Ishikawa (cell line): ENCODE results near the gene EFHD2.

Source experiments
- EGR1 ChIP-seq: IDR thresholded peaks from 2 replicates; pipeline ENCODE4 v1.6.1; 2012
- EP300 ChIP-seq: IDR thresholded peaks from 2 replicates; pipeline ENCODE4 v1.6.1; 2012; ENCODE audit warnings: borderline replicate concordance
- FOXM1 ChIP-seq: IDR thresholded peaks from 2 replicates; pipeline ENCODE4 v1.6.1; 2012; ENCODE audit warnings: low read depth, borderline replicate concordance
- NFIC ChIP-seq: IDR thresholded peaks from 2 replicates; pipeline ENCODE4 v1.6.1; 2012
- TF ChIP-seq, protein P1 (sequence below): IDR thresholded peaks from 2 replicates; pipeline ENCODE4 v1.6.1; 2012; ENCODE audit warnings: low read depth, mild to moderate bottlenecking
- TF ChIP-seq, protein P2 (sequence below): IDR thresholded peaks from 2 replicates; pipeline ENCODE4 v1.6.1; 2012
- TF ChIP-seq, protein P3 (sequence below): IDR thresholded peaks from 2 replicates; pipeline ENCODE4 v1.6.1; 2012

DNA sequence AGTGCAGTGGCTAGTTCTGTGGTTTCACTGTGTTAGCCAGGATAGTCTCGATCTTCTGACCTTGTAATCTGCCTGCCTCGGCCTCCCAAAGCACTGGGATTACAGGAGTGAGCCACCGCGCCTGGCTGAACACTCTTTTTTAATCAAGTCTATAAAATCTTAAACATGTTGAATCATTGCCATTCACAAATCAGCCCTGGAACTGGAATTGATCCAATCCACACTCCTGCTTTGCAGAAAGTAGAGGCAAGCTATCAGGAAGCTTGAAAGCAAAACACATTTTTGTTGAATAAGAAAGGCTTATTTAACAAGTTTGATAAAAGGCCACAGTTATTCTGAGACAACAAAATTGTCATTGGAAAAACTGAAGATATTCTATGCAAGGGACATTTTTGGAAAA lies 18.3 kb upstream of the EFHD2 start:
- TF ChIP-seq EP300: no peak
- TF ChIP-seq EGR1: no peak
- no peak for TF ChIP-seq FOXM1
- TF ChIP-seq, protein P1, sequence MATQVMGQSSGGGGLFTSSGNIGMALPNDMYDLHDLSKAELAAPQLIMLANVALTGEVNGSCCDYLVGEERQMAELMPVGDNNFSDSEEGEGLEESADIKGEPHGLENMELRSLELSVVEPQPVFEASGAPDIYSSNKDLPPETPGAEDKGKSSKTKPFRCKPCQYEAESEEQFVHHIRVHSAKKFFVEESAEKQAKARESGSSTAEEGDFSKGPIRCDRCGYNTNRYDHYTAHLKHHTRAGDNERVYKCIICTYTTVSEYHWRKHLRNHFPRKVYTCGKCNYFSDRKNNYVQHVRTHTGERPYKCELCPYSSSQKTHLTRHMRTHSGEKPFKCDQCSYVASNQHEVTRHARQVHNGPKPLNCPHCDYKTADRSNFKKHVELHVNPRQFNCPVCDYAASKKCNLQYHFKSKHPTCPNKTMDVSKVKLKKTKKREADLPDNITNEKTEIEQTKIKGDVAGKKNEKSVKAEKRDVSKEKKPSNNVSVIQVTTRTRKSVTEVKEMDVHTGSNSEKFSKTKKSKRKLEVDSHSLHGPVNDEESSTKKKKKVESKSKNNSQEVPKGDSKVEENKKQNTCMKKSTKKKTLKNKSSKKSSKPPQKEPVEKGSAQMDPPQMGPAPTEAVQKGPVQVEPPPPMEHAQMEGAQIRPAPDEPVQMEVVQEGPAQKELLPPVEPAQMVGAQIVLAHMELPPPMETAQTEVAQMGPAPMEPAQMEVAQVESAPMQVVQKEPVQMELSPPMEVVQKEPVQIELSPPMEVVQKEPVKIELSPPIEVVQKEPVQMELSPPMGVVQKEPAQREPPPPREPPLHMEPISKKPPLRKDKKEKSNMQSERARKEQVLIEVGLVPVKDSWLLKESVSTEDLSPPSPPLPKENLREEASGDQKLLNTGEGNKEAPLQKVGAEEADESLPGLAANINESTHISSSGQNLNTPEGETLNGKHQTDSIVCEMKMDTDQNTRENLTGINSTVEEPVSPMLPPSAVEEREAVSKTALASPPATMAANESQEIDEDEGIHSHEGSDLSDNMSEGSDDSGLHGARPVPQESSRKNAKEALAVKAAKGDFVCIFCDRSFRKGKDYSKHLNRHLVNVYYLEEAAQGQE: no peak
- TF ChIP-seq, protein P2, sequence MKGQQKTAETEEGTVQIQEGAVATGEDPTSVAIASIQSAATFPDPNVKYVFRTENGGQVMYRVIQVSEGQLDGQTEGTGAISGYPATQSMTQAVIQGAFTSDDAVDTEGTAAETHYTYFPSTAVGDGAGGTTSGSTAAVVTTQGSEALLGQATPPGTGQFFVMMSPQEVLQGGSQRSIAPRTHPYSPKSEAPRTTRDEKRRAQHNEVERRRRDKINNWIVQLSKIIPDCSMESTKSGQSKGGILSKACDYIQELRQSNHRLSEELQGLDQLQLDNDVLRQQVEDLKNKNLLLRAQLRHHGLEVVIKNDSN: no peak
- TF ChIP-seq, protein P3, sequence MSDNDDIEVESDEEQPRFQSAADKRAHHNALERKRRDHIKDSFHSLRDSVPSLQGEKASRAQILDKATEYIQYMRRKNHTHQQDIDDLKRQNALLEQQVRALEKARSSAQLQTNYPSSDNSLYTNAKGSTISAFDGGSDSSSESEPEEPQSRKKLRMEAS: no peak
- TF ChIP-seq NFIC: no peak
